ENCODE measurements around the gene LDB1.

The LDB1 gene

GRCh38 chr10:102112210-102112817, 7.9 kb downstream of the LDB1 start:
- H3K4me3 ChIP-seq (ENCODE audit: low read length): peak overlapping the region; percentile 82
- TF ChIP-seq CTCF (conservative IDR thresholded peaks at IDR 0.05; ENCODE audit: low read depth, low read length): peak; percentile 41

GRCh38 chr10:102111276-102111675, 8.9 kb downstream of the LDB1 start:
- TF ChIP-seq CTCF (conservative IDR thresholded peaks at IDR 0.05; ENCODE audit: low read depth, low read length): no peak
- DNase-seq (ENCODE audit: low read depth): no peak
- no peak overlapping the region for H3K4me3 ChIP-seq (ENCODE audit: low read length)

More at GRCh38 chr10:102112210-102112817, 7.9 kb downstream of the LDB1 start:
- no peak for DNase-seq (ENCODE audit: low read depth)

GRCh38 chr10:102109166-102110116, 10.7 kb downstream of the LDB1 start:
- DNase-seq (ENCODE audit: low read depth): no peak
- H3K4me3 ChIP-seq (ENCODE audit: low read length): no peak overlapping the region
- no peak for TF ChIP-seq CTCF (conservative IDR thresholded peaks at IDR 0.05; ENCODE audit: low read depth, low read length)

- no peak for DNase-seq (ENCODE audit: low read depth)
- TF ChIP-seq CTCF (conservative IDR thresholded peaks at IDR 0.05; ENCODE audit: low read depth, low read length): no peak
- no peak overlapping the region for H3K4me3 ChIP-seq (ENCODE audit: low read length)
These were observed 13.2 kb downstream of the LDB1 start for GRCh38 chr10:102106998-102107397.

- TF ChIP-seq CTCF (conservative IDR thresholded peaks at IDR 0.05; ENCODE audit: low read depth, low read length): no peak
- no peak overlapping the region for H3K4me3 ChIP-seq (ENCODE audit: low read length)
- DNase-seq (ENCODE audit: low read depth): no peak
These were observed 17.7 kb downstream of the LDB1 start for GRCh38 chr10:102102421-102102820.

GRCh38 chr10:102101152-102101551, 19.0 kb downstream of the LDB1 start:
- no peak overlapping the region for H3K4me3 ChIP-seq (ENCODE audit: low read length)
- TF ChIP-seq CTCF (conservative IDR thresholded peaks at IDR 0.05; ENCODE audit: low read depth, low read length): peak; percentile 23
- no peak for DNase-seq (ENCODE audit: low read depth)
